A673 (cell line): Measurements from ENCODE around the gene LUZP2. TPM values are rescaled to one million over a fixed set of nuclear protein-coding genes. Genes with fewer than 3 reads are reported as not detected.

Experiments
- BruUV-seq: library from RNA; stranded (reverse); fragments of 400-500 nt; replicated peaks from 2 replicates; lab custom pipeline; 2021; lab: Mats Ljungman, UMichigan
- CTCF ChIA-PET: fragments of 300-600 bp; sonication (Branson Sonifier 250); formaldehyde crosslinking; loops from one replicate; lab custom pipeline; 2022; ENCODE audit warnings: antibody characterized with exemption; lab: Charles Lee
- POLR2A ChIA-PET: fragments of 300-600 bp; sonication (Branson Sonifier 250); formaldehyde crosslinking; loops from one replicate; lab custom pipeline; 2022; ENCODE audit warnings: antibody characterized with exemption; ENCODE audit not compliant: low non-redundant PET; lab: Charles Lee
- DNase-seq: peaks from one replicate; pipeline ENCODE4 v3.0.0-alpha.2; 2015; ENCODE audit warnings: low spot score
- H3K27ac ChIP-seq: fragments of 200-600 bp; sonication (generic); 2 replicates; pipeline ENCODE4 v1.5.1; 2016; ENCODE audit warnings: mixed run types, low read depth, mild to moderate bottlenecking, mixed read lengths, antibody characterized with exemption, low read length; ENCODE audit not compliant: poor library complexity, severe bottlenecking
- H3K27me3 ChIP-seq: fragments of 200-600 bp; sonication (generic); replicated peaks from 2 replicates; pipeline ENCODE4 v1.6.1; 2017; ENCODE audit warnings: mixed run types, low read depth, mild to moderate bottlenecking, mixed read lengths, antibody characterized with exemption, low read length; ENCODE audit not compliant: insufficient read depth, poor library complexity
- H3K36me3 ChIP-seq: fragments of 200-600 bp; sonication (generic); 2 replicates; pipeline ENCODE4 v1.6.1; 2016; ENCODE audit warnings: mixed run types, mild to moderate bottlenecking, mixed read lengths, antibody characterized with exemption, low read length; ENCODE audit not compliant: insufficient read depth, poor library complexity, severe bottlenecking
- H3K4me1 ChIP-seq: fragments of 200-600 bp; sonication (generic); 2 replicates; pipeline ENCODE4 v1.6.1; 2017; ENCODE audit warnings: mixed run types, mild to moderate bottlenecking, mixed read lengths, antibody characterized with exemption, low read length; ENCODE audit not compliant: insufficient read depth, poor library complexity, severe bottlenecking
- H3K4me3 ChIP-seq: fragments of 200-600 bp; sonication (generic); 2 replicates; pipeline ENCODE4 v1.5.1; 2016; ENCODE audit warnings: low read depth, mixed run types, mild to moderate bottlenecking, mixed read lengths, low read length; ENCODE audit not compliant: poor library complexity, severe bottlenecking
- H3K9me3 ChIP-seq: fragments of 200-600 bp; sonication (generic); 2 replicates; pipeline ENCODE4 v1.6.1; 2016; ENCODE audit warnings: mixed run types, low read depth, mild to moderate bottlenecking, mixed read lengths, antibody characterized with exemption, low read length; ENCODE audit not compliant: poor library complexity, severe bottlenecking
- CTCF ChIP-seq: fragments of 300-800, 200-600 bp; sonication (generic); conservative IDR thresholded peaks from 2 replicates; pipeline ENCODE4 v1.5.1; 2017; ENCODE audit warnings: low read depth, mild to moderate bottlenecking, antibody characterized with exemption, low read length, moderate library complexity, mixed read lengths
- EZH2 ChIP-seq: fragments of 200-600 bp; sonication (generic); IDR thresholded peaks from 2 replicates; pipeline ENCODE4 v1.6.1; 2017; ENCODE audit warnings: borderline replicate concordance, low read depth, mild to moderate bottlenecking, mixed read lengths, antibody characterized with exemption, low read length; ENCODE audit not compliant: poor library complexity, severe bottlenecking
- intact Hi-C: fragments of 100-400 bp; cut with micrococcal nuclease; formaldehyde crosslinking; loops from one replicate; pipeline ENCODE4 v1.10.0; 2022; ENCODE audit not compliant: unreplicated experiment
- total RNA-seq: library from RNA; stranded (reverse); gene quantifications from 2 replicates; pipeline ENCODE4 v1.2.3, GENCODE V29; 2021

The LUZP2 gene
- total RNA-seq, 1 experiment from 2014 or later: 0.15 TPM

GRCh38 chr11:24748261-24748660, 251.4 kb downstream of the LUZP2 start:
- no TSS peak for BruUV-seq
- no peak overlapping the region for H3K27ac ChIP-seq
- ChIA-PET CTCF (no interaction called here), POLR2A (no interaction called here)
- no peaks in the 10 kb centered on the region for H3K9me3 ChIP-seq
- H3K4me1 ChIP-seq: no peaks in the 10 kb centered on the region
- H3K27me3 ChIP-seq: no peaks in the 10 kb centered on the region
- no peak for TF ChIP-seq CTCF
- no peak for TF ChIP-seq EZH2
- DNase-seq: no peak
- H3K4me3 ChIP-seq: no peak overlapping the region
- intact Hi-C loops: no loop called here
- H3K36me3 ChIP-seq: no peaks in the 10 kb centered on the region

GRCh38 chr11:24754406-24754805, 257.6 kb downstream of the LUZP2 start:
- CTCF ChIA-PET: no interaction called here
- Histone ChIP-seq H3K27me3 (no peaks in the 10 kb centered on the region), H3K4me3 (no peak overlapping the region), H3K4me1 (no peaks in the 10 kb centered on the region), H3K9me3 (no peaks in the 10 kb centered on the region), H3K27ac (no peak overlapping the region), H3K36me3 (no peaks in the 10 kb centered on the region)
- TF ChIP-seq CTCF (no peak), EZH2 (no peak)
- intact Hi-C loops: no loop called here
- DNase-seq: no peak
- POLR2A ChIA-PET: no interaction called here
- BruUV-seq: no TSS peak

- H3K4me3 ChIP-seq: no peak overlapping the region
- H3K27ac ChIP-seq: no peak overlapping the region
- CTCF ChIA-PET: no interaction called here
- H3K9me3 ChIP-seq: no peaks in the 10 kb centered on the region
- no peaks in the 10 kb centered on the region for H3K4me1 ChIP-seq
- intact Hi-C loops: no loop called here
- no TSS peak for BruUV-seq
- POLR2A ChIA-PET: no interaction called here
- H3K27me3 ChIP-seq: no peaks in the 10 kb centered on the region
- H3K36me3 ChIP-seq: no peaks in the 10 kb centered on the region
- TF ChIP-seq CTCF (no peak), EZH2 (no peak)
- no peak for DNase-seq
These were observed 258.5 kb downstream of the LUZP2 start for GRCh38 chr11:24755260-24755839.
